Inflammatory macrophage treated with lipopolysaccharide for 1 hour (primary cell): ENCODE data around the gene USP3.

ENCODE experiments used
- DNase-seq, 2 donors: peaks; one replicate each; pipeline ENCODE4 v3.0.0-alpha.2; 2020 to 2022

The USP3 gene

GRCh38 chr15:63478243-63478642 is 26.1 kb upstream of the USP3 start:
- DNase-seq, result no peak

- DNase-seq, result no peak
These were observed 24.0 kb upstream of the USP3 start for GRCh38 chr15:63480441-63480821.

GRCh38 chr15:63481105-63481810 is 23.1 kb upstream of the USP3 start:
- peak; percentile 78 to 91 for DNase-seq

GRCh38 chr15:63482874-63483323 is 21.5 kb upstream of the USP3 start:
- no peak for DNase-seq

- peak; percentile 84 to 89 for DNase-seq
These were observed 20.6 kb upstream of the USP3 start for GRCh38 chr15:63483521-63484371.

GRCh38 chr15:63484433-63485186 is 19.8 kb upstream of the USP3 start:
- DNase-seq, result no peak

GRCh38 chr15:63487076-63487757 is 17.2 kb upstream of the USP3 start:
- peak; percentile 75 to 94 for DNase-seq

- peak; percentile 72 to 90 for DNase-seq
These were observed 16.5 kb upstream of the USP3 start for GRCh38 chr15:63487758-63488397.

GRCh38 chr15:63488398-63488960 is 15.9 kb upstream of the USP3 start:
- DNase-seq, result no peak

- no peak for DNase-seq
These were observed 15.0 kb upstream of the USP3 start for GRCh38 chr15:63489352-63489751.

- DNase-seq, result peak; percentile 94 to 95
These were observed 13.9 kb upstream of the USP3 start for GRCh38 chr15:63490345-63491034.

GRCh38 chr15:63491116-63491827 is 13.1 kb upstream of the USP3 start:
- peak; percentile 86 to 95 for DNase-seq

GRCh38 chr15:63491979-63492378 is 12.4 kb upstream of the USP3 start:
- DNase-seq, result no peak

GRCh38 chr15:63492541-63493077 is 11.8 kb upstream of the USP3 start:
- peak; percentile 68 to 86 for DNase-seq

GRCh38 chr15:63493436-63493835 is 11.0 kb upstream of the USP3 start:
- no peak for DNase-seq

- DNase-seq, result no peak
These were observed 10.0 kb upstream of the USP3 start for GRCh38 chr15:63494408-63494807.

GRCh38 chr15:63495343-63495742 is 9.1 kb upstream of the USP3 start:
- no peak for DNase-seq

- DNase-seq, result no peak
These were observed 8.5 kb upstream of the USP3 start for GRCh38 chr15:63495780-63496488.

- DNase-seq, result peak; percentile 79 to 94
These were observed 6.5 kb upstream of the USP3 start for GRCh38 chr15:63497642-63498467.
